Activated T-helper 17 cell treated with anti-CD3 and anti-CD28 coated beads, Interleukin-2, amount 50 U/mL, for 72 hours (primary cell): ENCODE data around the gene LRMDA. TPM values are rescaled to one million over a fixed set of nuclear protein-coding genes. Genes with fewer than 3 reads are reported as not detected.

Experiments
- ATAC-seq: fragments of 150-1000 bp; cut with Tn5 transposase; replicated peaks from 2 replicates; pipeline ENCODE4 v1.10.0; 2021; ENCODE audit warnings: mild to moderate bottlenecking, moderate library complexity
- H3K27ac Mint-ChIP-seq: one replicate; pipeline ENCODE4 v1.8.0; 2022; ENCODE audit warnings: mixed read lengths
- H3K27me3 Mint-ChIP-seq: one replicate; pipeline ENCODE4 v1.8.0; 2022; ENCODE audit warnings: mixed read lengths
- H3K36me3 Mint-ChIP-seq: one replicate; pipeline ENCODE4 v1.8.0; 2022; ENCODE audit warnings: low read depth, mild to moderate bottlenecking, mixed read lengths
- H3K4me1 Mint-ChIP-seq: one replicate; pipeline ENCODE4 v1.8.0; 2022; ENCODE audit warnings: mixed read lengths
- H3K4me3 Mint-ChIP-seq: one replicate; pipeline ENCODE4 v1.8.0; 2022; ENCODE audit warnings: mild to moderate bottlenecking, mixed read lengths
- H3K9me3 Mint-ChIP-seq: one replicate; pipeline ENCODE4 v1.8.0; 2022; ENCODE audit warnings: mixed read lengths
- total RNA-seq, 2 donors: library from RNA; stranded (reverse); gene quantifications; one replicate each; pipeline ENCODE4 v1.2.3, GENCODE V29; 2022

LRMDA gene
- total RNA-seq, 2 donors from 2014 or later: not detected

- no peak overlapping the region for H3K4me3 Mint-ChIP-seq
- H3K4me1 Mint-ChIP-seq: no peaks in the 10 kb centered on the region
- no peaks in the 10 kb centered on the region for H3K9me3 Mint-ChIP-seq
- no peak overlapping the region for H3K27ac Mint-ChIP-seq
- no peak for ATAC-seq
- H3K27me3 Mint-ChIP-seq: peaks cover 30% of the 10 kb centered on the region
- no peaks in the 10 kb centered on the region for H3K36me3 Mint-ChIP-seq
Measured at GRCh38 chr10:75640381-75640780, 209.0 kb downstream of the LRMDA start.

GRCh38 chr10:75640803-75641202, 209.4 kb downstream of the LRMDA start:
- Mint-ChIP-seq H3K27ac (no peak overlapping the region), H3K36me3 (no peaks in the 10 kb centered on the region), H3K4me3 (no peak overlapping the region), H3K27me3 (peaks cover 30% of the 10 kb centered on the region), H3K9me3 (no peaks in the 10 kb centered on the region), H3K4me1 (no peaks in the 10 kb centered on the region)
- no peak for ATAC-seq

- Mint-ChIP-seq H3K4me3 (no peak overlapping the region), H3K4me1 (no peaks in the 10 kb centered on the region), H3K9me3 (no peaks in the 10 kb centered on the region), H3K27ac (no peak overlapping the region), H3K36me3 (no peaks in the 10 kb centered on the region), H3K27me3 (peaks cover 26% of the 10 kb centered on the region)
- no peak for ATAC-seq
Measured at GRCh38 chr10:75643405-75643804, 212.0 kb downstream of the LRMDA start.

GRCh38 chr10:75643944-75644692, 212.7 kb downstream of the LRMDA start:
- Mint-ChIP-seq H3K4me1 (no peaks in the 10 kb centered on the region), H3K9me3 (no peaks in the 10 kb centered on the region), H3K36me3 (no peaks in the 10 kb centered on the region), H3K4me3 (no peak overlapping the region), H3K27me3 (peaks cover 25% of the 10 kb centered on the region), H3K27ac (no peak overlapping the region)
- ATAC-seq: no peak

- no peak for ATAC-seq
- H3K36me3 Mint-ChIP-seq: no peaks in the 10 kb centered on the region
- H3K27me3 Mint-ChIP-seq: peaks cover 20% of the 10 kb centered on the region
- no peaks in the 10 kb centered on the region for H3K4me1 Mint-ChIP-seq
- H3K9me3 Mint-ChIP-seq: peaks cover 4% of the 10 kb centered on the region
- H3K27ac Mint-ChIP-seq: no peak overlapping the region
- no peak overlapping the region for H3K4me3 Mint-ChIP-seq
Measured at GRCh38 chr10:75645704-75646103, 214.3 kb downstream of the LRMDA start.

- Mint-ChIP-seq H3K4me1 (no peaks in the 10 kb centered on the region), H3K9me3 (peaks cover 4% of the 10 kb centered on the region), H3K27ac (no peak overlapping the region), H3K27me3 (peaks cover 16% of the 10 kb centered on the region), H3K4me3 (no peak overlapping the region), H3K36me3 (no peaks in the 10 kb centered on the region)
- ATAC-seq: no peak
Measured at GRCh38 chr10:75646218-75646915, 214.9 kb downstream of the LRMDA start.

GRCh38 chr10:75646916-75647315, 215.5 kb downstream of the LRMDA start:
- Mint-ChIP-seq H3K4me3 (no peak overlapping the region), H3K27me3 (peaks cover 16% of the 10 kb centered on the region), H3K4me1 (no peaks in the 10 kb centered on the region), H3K9me3 (peaks cover 4% of the 10 kb centered on the region), H3K27ac (no peak overlapping the region), H3K36me3 (no peaks in the 10 kb centered on the region)
- no peak for ATAC-seq

GRCh38 chr10:75647675-75648074, 216.3 kb downstream of the LRMDA start:
- no peak for ATAC-seq
- peaks cover 4% of the 10 kb centered on the region for H3K9me3 Mint-ChIP-seq
- H3K27ac Mint-ChIP-seq: no peak overlapping the region
- peaks cover 16% of the 10 kb centered on the region for H3K27me3 Mint-ChIP-seq
- H3K4me1 Mint-ChIP-seq: no peaks in the 10 kb centered on the region
- H3K4me3 Mint-ChIP-seq: no peak overlapping the region
- H3K36me3 Mint-ChIP-seq: no peaks in the 10 kb centered on the region

- Mint-ChIP-seq H3K36me3 (no peaks in the 10 kb centered on the region), H3K9me3 (peaks cover 4% of the 10 kb centered on the region), H3K27ac (no peak overlapping the region), H3K4me3 (no peak overlapping the region), H3K4me1 (no peaks in the 10 kb centered on the region), H3K27me3 (peaks cover 16% of the 10 kb centered on the region)
- no peak for ATAC-seq
Measured at GRCh38 chr10:75648351-75648750, 216.9 kb downstream of the LRMDA start.

GRCh38 chr10:75648854-75649253, 217.4 kb downstream of the LRMDA start:
- H3K27ac Mint-ChIP-seq: no peak overlapping the region
- peaks cover 4% of the 10 kb centered on the region for H3K9me3 Mint-ChIP-seq
- H3K4me1 Mint-ChIP-seq: no peaks in the 10 kb centered on the region
- ATAC-seq: no peak
- H3K36me3 Mint-ChIP-seq: no peaks in the 10 kb centered on the region
- no peak overlapping the region for H3K4me3 Mint-ChIP-seq
- peaks cover 18% of the 10 kb centered on the region for H3K27me3 Mint-ChIP-seq

- no peak for ATAC-seq
- H3K9me3 Mint-ChIP-seq: peaks cover 4% of the 10 kb centered on the region
Measured at GRCh38 chr10:75649466-75649865, 218.0 kb downstream of the LRMDA start.

GRCh38 chr10:75650648-75651047, 219.2 kb downstream of the LRMDA start:
- peaks cover 4% of the 10 kb centered on the region for H3K9me3 Mint-ChIP-seq
- no peak overlapping the region for H3K4me3 Mint-ChIP-seq
- H3K27me3 Mint-ChIP-seq: peaks cover 19% of the 10 kb centered on the region
- no peaks in the 10 kb centered on the region for H3K36me3 Mint-ChIP-seq
- H3K4me1 Mint-ChIP-seq: no peaks in the 10 kb centered on the region
- no peak for ATAC-seq
- H3K27ac Mint-ChIP-seq: no peak overlapping the region

More at GRCh38 chr10:75649466-75649865, 218.0 kb downstream of the LRMDA start:
- Mint-ChIP-seq H3K4me1 (no peaks in the 10 kb centered on the region), H3K4me3 (no peak overlapping the region), H3K27me3 (peaks cover 19% of the 10 kb centered on the region), H3K36me3 (no peaks in the 10 kb centered on the region), H3K27ac (no peak overlapping the region)

GRCh38 chr10:75651417-75651816, 220.0 kb downstream of the LRMDA start:
- H3K4me3 Mint-ChIP-seq: no peak overlapping the region
- H3K9me3 Mint-ChIP-seq: peaks cover 4% of the 10 kb centered on the region
- H3K4me1 Mint-ChIP-seq: no peaks in the 10 kb centered on the region
- no peaks in the 10 kb centered on the region for H3K36me3 Mint-ChIP-seq
- no peak for ATAC-seq
- peaks cover 19% of the 10 kb centered on the region for H3K27me3 Mint-ChIP-seq
- H3K27ac Mint-ChIP-seq: no peak overlapping the region

GRCh38 chr10:75652146-75652740, 220.8 kb downstream of the LRMDA start:
- Mint-ChIP-seq H3K9me3 (peaks cover 4% of the 10 kb centered on the region), H3K27ac (no peak overlapping the region), H3K27me3 (peaks cover 20% of the 10 kb centered on the region), H3K4me3 (no peak overlapping the region), H3K4me1 (no peaks in the 10 kb centered on the region), H3K36me3 (no peaks in the 10 kb centered on the region)
- no peak for ATAC-seq

- no peak for ATAC-seq
- Mint-ChIP-seq H3K9me3 (peaks cover 4% of the 10 kb centered on the region), H3K4me1 (no peaks in the 10 kb centered on the region), H3K27me3 (peaks cover 23% of the 10 kb centered on the region), H3K4me3 (no peak overlapping the region), H3K36me3 (no peaks in the 10 kb centered on the region), H3K27ac (no peak overlapping the region)
Measured at GRCh38 chr10:75653761-75654160, 222.3 kb downstream of the LRMDA start.
